PC-9 (cell line): ENCODE measurements around the gene B4GALT3.

Experiments used
- CTCF ChIP-seq: fragments of 200-600 bp; sonication (generic); conservative IDR thresholded peaks from 2 replicates; pipeline ENCODE4 v1.6.1; 2017; ENCODE audit warnings: mixed run types, antibody characterized with exemption, mild to moderate bottlenecking, moderate library complexity
- EZH2 ChIP-seq: fragments of 200-600 bp; sonication (generic); IDR thresholded peaks from 2 replicates; pipeline ENCODE4 v1.8.0; 2017; ENCODE audit warnings: antibody characterized with exemption, low read depth

GRCh38 chr1:161191971-161192370 lies 14.7 kb upstream of the B4GALT3 start:
- no peak for TF ChIP-seq EZH2
- no peak for TF ChIP-seq CTCF
